Esophagus squamous epithelium (tissue), 5 donors: ENCODE measurements around the gene CTIF. TPM values are rescaled to one million over a fixed set of nuclear protein-coding genes. Genes with fewer than 3 reads are reported as not detected.

Source experiments
- DNase-seq: peaks from one replicate; lab custom pipeline; 2025; lab: John Stamatoyannopoulos, UW
- H3K27ac ChIP-seq, 4 donors: fragments of 200-600 bp; sonication (generic); one replicate each; pipeline ENCODE4 v1.5.1; 2016 to 2019; ENCODE audit warnings: mild to moderate bottlenecking in 1 of 4
- H3K27me3 ChIP-seq, 4 donors: fragments of 200-600 bp; sonication (generic); 1 replicate in 3 of 4; 2 replicates in 1 of 4; pipeline versions ENCODE4 v1.5.1 to v1.6.0; 2017 to 2021; ENCODE audit warnings: antibody characterized with exemption in 1 of 4
- H3K36me3 ChIP-seq, 3 donors: fragments of 200-600 bp; sonication (generic); one replicate each; pipeline ENCODE4 v1.5.1; 2016 to 2019
- H3K4me1 ChIP-seq, 3 donors: fragments of 200-600 bp; sonication (generic); one replicate each; pipeline ENCODE4 v1.5.1; 2017 to 2019
- H3K4me3 ChIP-seq, 4 donors: fragments of 200-600 bp; sonication (generic); 1 replicate in 3 of 4; 2 replicates in 1 of 4; pipeline ENCODE4 v1.5.1; 2016 to 2019; ENCODE audit warnings: mild to moderate bottlenecking in 2 of 4, moderate library complexity in 1 of 4
- H3K9me3 ChIP-seq, 3 donors: fragments of 200-600 bp; sonication (generic); one replicate each; pipeline ENCODE4 v1.5.1; 2016 to 2019
- CTCF ChIP-seq, 6 experiments: fragments of 450-650 bp in 4 of 6; fragments of 200-600 bp in 2 of 6; sonication (generic) in 2 of 6; IDR thresholded peaks; one replicate each; pipeline ENCODE4 v1.5.1; 2016 to 2019; ENCODE audit warnings: antibody characterized with exemption in 6 of 6, mild to moderate bottlenecking in 4 of 6, moderate library complexity in 4 of 6
- POLR2A ChIP-seq, 4 donors: fragments of 450-650 bp; IDR thresholded peaks; one replicate each; pipeline ENCODE4 v1.6.1; 2017; ENCODE audit warnings: antibody characterized with exemption in 4 of 4, mild to moderate bottlenecking in 4 of 4, moderate library complexity in 3 of 4
- WGBS, 2 donors: methylation state at CpG; one replicate each; pipeline ENCODE4 v1.1.5; 2018; 5-methylcytosine and 5-hydroxymethylcytosine counted together
- intact Hi-C: fragments of 100-400 bp; cut with DNase I; formaldehyde crosslinking; loops from one replicate; pipeline ENCODE4 v1.15.0; 2022
- total RNA-seq, 4 donors: library from RNA; depleted of rRNA; stranded (reverse); fragments of >200 nt; gene quantifications; one replicate each; pipeline ENCODE4 v1.1.0, GENCODE V29; 2016
- donor health status: DM: yes; HTN: yes; CAD: no.

The CTIF gene
- total RNA-seq, 4 donors from 2014 or later: 4.7 to 24.2 (median 10.2) TPM

DNA sequence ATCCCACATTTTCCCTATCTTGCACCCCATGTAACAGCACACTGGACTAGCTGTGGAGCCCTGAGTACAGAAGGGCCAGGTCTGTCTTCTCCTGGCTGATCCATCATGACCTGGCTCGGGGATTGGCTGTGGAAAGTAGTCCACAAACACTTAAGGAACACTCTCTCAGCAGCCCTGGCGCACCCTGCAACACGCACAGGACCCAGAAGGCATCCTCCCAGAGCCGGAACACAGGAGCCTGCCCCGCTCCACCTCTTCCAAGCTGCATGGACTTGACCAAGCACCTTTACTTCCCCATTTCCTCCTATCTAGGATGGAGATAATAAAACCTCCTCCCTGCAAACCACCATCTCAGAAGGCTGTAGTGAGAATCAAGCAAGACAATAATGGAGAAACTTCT is 151.7 kb downstream of the CTIF start:
- intact Hi-C loops: no loop called here
- no peaks in the 10 kb centered on the region for H3K4me1 ChIP-seq
- DNase-seq: no peak
- TF ChIP-seq CTCF (IDR thresholded peaks at IDR 0.05) (no peak), POLR2A (IDR thresholded peaks at IDR 0.05) (no peak)
- H3K36me3 ChIP-seq: peaks cover 0 to 13% (median 0%) of the 10 kb centered on the region in 3 donors
- no peaks in the 10 kb centered on the region for H3K9me3 ChIP-seq
- H3K27ac ChIP-seq: no peak overlapping the region
- WGBS, 2 donors: 94% methylated on average over 3 of the region's 5 CpGs; no CpG with 5 or more reads in 1 of the 2 donors
- H3K27me3 ChIP-seq: no peaks in the 10 kb centered on the region
- H3K4me3 ChIP-seq: no peak overlapping the region

DNA sequence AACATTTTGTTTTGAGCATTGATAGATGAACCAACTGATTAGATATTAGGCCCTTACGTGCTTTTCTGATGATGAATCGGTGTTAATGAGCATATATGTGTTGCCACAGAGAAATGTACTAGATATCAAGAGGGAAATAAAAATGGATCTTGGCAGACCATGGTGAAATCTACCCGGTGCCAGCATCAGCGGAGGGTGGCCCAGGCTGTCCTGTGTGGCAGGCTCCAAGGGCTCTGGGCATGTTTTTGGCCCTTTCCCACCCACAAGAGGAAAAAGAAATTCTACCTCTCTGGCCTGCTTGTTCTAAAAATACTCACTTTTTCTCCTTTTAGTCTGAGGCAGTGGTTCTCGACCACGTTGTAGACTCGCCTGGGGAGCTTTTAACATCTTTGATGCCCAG is 154.2 kb downstream of the CTIF start:
- no peaks in the 10 kb centered on the region for H3K27me3 ChIP-seq
- H3K9me3 ChIP-seq: no peaks in the 10 kb centered on the region
- no peak for DNase-seq
- H3K27ac ChIP-seq: no peak overlapping the region
- TF ChIP-seq CTCF (IDR thresholded peaks at IDR 0.05): no peak
- TF ChIP-seq POLR2A (IDR thresholded peaks at IDR 0.05): no peak
- 93 to 94% methylated on average over 7 of the region's 7 CpGs for WGBS, 2 donors
- H3K4me3 ChIP-seq: no peak overlapping the region
- peaks cover 0 to 13% (median 0%) of the 10 kb centered on the region in 3 donors for H3K36me3 ChIP-seq
- no peaks in the 10 kb centered on the region for H3K4me1 ChIP-seq
- intact Hi-C loops: no loop called here

- Histone ChIP-seq H3K4me3 (no peak overlapping the region), H3K9me3 (no peaks in the 10 kb centered on the region), H3K27me3 (no peaks in the 10 kb centered on the region), H3K4me1 (no peaks in the 10 kb centered on the region), H3K27ac (no peak overlapping the region), H3K36me3 (peaks cover 0 to 13% (median 0%) of the 10 kb centered on the region in 3 donors)
- no peak for DNase-seq
- intact Hi-C loops: no loop called here
- TF ChIP-seq POLR2A (IDR thresholded peaks at IDR 0.05) (no peak), CTCF (IDR thresholded peaks at IDR 0.05) (no peak)
- 66 to 90% methylated on average over 3 to 8 of the region's 8 CpGs for WGBS, 2 donors
Measured at GRCh38 chr18:48693625-48694262, 154.9 kb downstream of the CTIF start.

- 70 to 100% methylated on average over 2 to 3 of the region's 5 CpGs for WGBS, 2 donors
- Histone ChIP-seq H3K4me3 (no peak overlapping the region), H3K27me3 (no peaks in the 10 kb centered on the region), H3K27ac (no peak overlapping the region), H3K4me1 (no peaks in the 10 kb centered on the region), H3K36me3 (peaks cover 0 to 13% (median 0%) of the 10 kb centered on the region in 3 donors), H3K9me3 (no peaks in the 10 kb centered on the region)
- DNase-seq: no peak
- TF ChIP-seq POLR2A (IDR thresholded peaks at IDR 0.05): no peak
- no peak for TF ChIP-seq CTCF (IDR thresholded peaks at IDR 0.05)
- intact Hi-C loops: no loop called here
Measured at GRCh38 chr18:48694295-48694694, 155.5 kb downstream of the CTIF start.

DNA sequence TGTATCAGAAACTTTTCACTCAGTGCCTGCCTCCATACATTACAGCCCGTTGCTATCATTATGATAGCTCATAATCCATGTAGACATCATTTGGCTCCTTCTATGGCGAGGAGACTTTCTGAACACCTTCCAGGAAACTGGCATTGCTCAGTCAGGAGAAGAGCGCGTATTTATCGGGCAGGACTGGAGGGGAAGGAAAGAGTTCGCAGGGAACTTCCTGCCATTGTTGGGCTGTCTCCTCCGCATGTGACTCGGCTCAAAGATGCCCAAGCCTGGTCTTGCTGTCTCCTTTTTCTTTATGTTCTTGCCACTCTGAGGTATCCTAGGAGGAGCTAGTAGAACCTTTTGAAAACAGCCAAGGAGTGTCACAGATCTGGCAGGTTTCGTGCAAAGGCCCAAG is 156.8 kb downstream of the CTIF start:
- no peaks in the 10 kb centered on the region for H3K4me1 ChIP-seq
- no peaks in the 10 kb centered on the region for H3K9me3 ChIP-seq
- no peak for DNase-seq
- no peaks in the 10 kb centered on the region for H3K27me3 ChIP-seq
- no peak overlapping the region for H3K4me3 ChIP-seq
- TF ChIP-seq POLR2A (IDR thresholded peaks at IDR 0.05): no peak
- peaks cover 0 to 9% (median 0%) of the 10 kb centered on the region in 3 donors for H3K36me3 ChIP-seq
- H3K27ac ChIP-seq: no peak overlapping the region
- 79 to 86% methylated on average over 9 of the region's 9 CpGs for WGBS, 2 donors
- intact Hi-C loops: no loop called here
